Kidney epithelial cell (primary cell): ENCODE results near the gene FGF22. TPM values are rescaled to one million over a fixed set of nuclear protein-coding genes. Genes with fewer than 3 reads are reported as not detected.
"Not testable (repeated sequence)": the region's sequence is repeated elsewhere in the genome, so short reads cannot be mapped to it uniquely, and the experiment has no call there.

Source experiments
- DNase-seq: peaks from one replicate; pipeline ENCODE4 v3.0.0-alpha.2; 2010; ENCODE audit warnings: low read depth
- H3K27me3 ChIP-seq: 2 replicates; pipeline ENCODE4 v1.6.0; 2011; ENCODE audit warnings: low read length; ENCODE audit not compliant: control insufficient read depth, insufficient read depth
- H3K36me3 ChIP-seq: 2 replicates; pipeline ENCODE4 v1.5.1; 2011; ENCODE audit warnings: low read length; ENCODE audit not compliant: control insufficient read depth, insufficient read depth
- H3K4me3 ChIP-seq: 2 replicates; pipeline ENCODE4 v1.5.1; 2011; ENCODE audit warnings: low read depth, mild to moderate bottlenecking, control low read depth, low read length
- total RNA-seq: library from RNA; depleted of rRNA; stranded (reverse); fragments of >200 nt; gene quantifications from 2 replicates; pipeline ENCODE4 v1.2.3, GENCODE V29; 2015
- TF ChIP-seq, protein P1 (sequence below): IDR thresholded peaks from 2 replicates; pipeline ENCODE4 v1.5.1; 2011; ENCODE audit warnings: mild to moderate bottlenecking, moderate library complexity, low read length, control low read depth, inconsistent platforms; ENCODE audit not compliant: insufficient read depth, poor library complexity, severe bottlenecking

FGF22 gene
- total RNA-seq, 1 donor from 2014 or later, result not detected

GRCh38 chr19:618674-619285, 20.9 kb upstream of the FGF22 start:
- TF ChIP-seq, protein P1, sequence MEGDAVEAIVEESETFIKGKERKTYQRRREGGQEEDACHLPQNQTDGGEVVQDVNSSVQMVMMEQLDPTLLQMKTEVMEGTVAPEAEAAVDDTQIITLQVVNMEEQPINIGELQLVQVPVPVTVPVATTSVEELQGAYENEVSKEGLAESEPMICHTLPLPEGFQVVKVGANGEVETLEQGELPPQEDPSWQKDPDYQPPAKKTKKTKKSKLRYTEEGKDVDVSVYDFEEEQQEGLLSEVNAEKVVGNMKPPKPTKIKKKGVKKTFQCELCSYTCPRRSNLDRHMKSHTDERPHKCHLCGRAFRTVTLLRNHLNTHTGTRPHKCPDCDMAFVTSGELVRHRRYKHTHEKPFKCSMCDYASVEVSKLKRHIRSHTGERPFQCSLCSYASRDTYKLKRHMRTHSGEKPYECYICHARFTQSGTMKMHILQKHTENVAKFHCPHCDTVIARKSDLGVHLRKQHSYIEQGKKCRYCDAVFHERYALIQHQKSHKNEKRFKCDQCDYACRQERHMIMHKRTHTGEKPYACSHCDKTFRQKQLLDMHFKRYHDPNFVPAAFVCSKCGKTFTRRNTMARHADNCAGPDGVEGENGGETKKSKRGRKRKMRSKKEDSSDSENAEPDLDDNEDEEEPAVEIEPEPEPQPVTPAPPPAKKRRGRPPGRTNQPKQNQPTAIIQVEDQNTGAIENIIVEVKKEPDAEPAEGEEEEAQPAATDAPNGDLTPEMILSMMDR, result no peak
- H3K27me3 ChIP-seq, result no peaks in the 10 kb centered on the region
- H3K4me3 ChIP-seq, result no peak overlapping the region
- peaks cover 5% of the 10 kb centered on the region for H3K36me3 ChIP-seq
- DNase-seq, result no peak

- TF ChIP-seq, protein P1, result no peak
- H3K4me3 ChIP-seq, result no peak overlapping the region
- peaks cover 5% of the 10 kb centered on the region for H3K36me3 ChIP-seq
- H3K27me3 ChIP-seq, result no peaks in the 10 kb centered on the region
- DNase-seq, result no peak
Observed at GRCh38 chr19:619286-620002, 20.2 kb upstream of the FGF22 start.

- DNase-seq, result no peak
- Histone ChIP-seq H3K4me3 (no peak overlapping the region), H3K36me3 (peaks cover 4% of the 10 kb centered on the region), H3K27me3 (no peaks in the 10 kb centered on the region)
- TF ChIP-seq, protein P1, result no peak
Observed at GRCh38 chr19:620166-620862, 19.4 kb upstream of the FGF22 start.

DNA sequence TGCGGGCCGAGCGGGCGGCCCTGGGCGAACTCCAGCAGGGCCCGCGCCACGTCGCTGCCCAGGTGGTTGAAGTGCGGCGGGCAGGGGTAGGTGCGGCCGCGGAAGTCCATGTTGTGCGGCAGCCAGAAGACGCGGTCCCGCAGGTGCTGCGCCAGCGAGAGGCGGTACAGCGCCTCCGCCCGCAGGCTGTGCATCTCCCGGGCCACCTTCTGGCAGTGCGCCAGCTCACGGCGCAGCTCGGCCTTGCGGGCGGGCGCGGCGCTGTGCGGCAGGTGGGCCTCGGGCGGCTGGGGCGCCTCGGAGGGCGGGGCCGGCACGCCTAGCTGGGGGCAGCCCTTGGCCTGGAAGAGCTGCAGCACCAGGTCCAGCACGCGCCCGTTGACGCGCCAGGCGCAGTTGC, 18.5 kb upstream of the FGF22 start:
- not testable (repeated sequence) for H3K36me3 ChIP-seq, DNase-seq

GRCh38 chr19:621819-622218, 17.9 kb upstream of the FGF22 start:
- TF ChIP-seq, protein P1, result no peak
- Histone ChIP-seq H3K27me3 (no peaks in the 10 kb centered on the region), H3K4me3 (no peak overlapping the region), H3K36me3 (peaks cover 4% of the 10 kb centered on the region)
- DNase-seq, result no peak

More for the DNA sequence above, 18.5 kb upstream of the FGF22 start:
- H3K27me3 ChIP-seq, H3K4me3 ChIP-seq: not testable (repeated sequence)

DNA sequence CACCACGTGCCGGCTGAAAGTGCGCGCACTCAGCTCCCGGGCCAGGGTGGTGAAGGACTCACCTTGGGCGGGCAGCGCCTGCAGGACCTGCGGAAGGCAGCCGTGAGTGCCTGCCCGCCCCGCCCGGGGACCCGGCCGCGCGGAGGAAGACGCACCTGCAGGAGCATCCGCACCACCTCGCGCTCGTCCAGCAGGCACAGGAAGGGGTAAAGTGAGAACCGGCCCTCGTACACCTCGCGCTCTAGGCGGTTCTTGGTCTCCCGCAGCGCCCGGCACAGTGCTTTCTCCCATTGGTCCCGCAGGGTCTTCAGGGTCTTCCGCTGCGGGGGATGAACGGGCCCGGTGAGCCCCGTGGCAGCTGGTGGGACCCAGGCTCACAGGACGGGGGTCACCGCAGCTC, 17.0 kb upstream of the FGF22 start:
- TF ChIP-seq, protein P1, result no peak
- H3K36me3 ChIP-seq, result peaks cover 4% of the 10 kb centered on the region

More for the DNA sequence above, 17.0 kb upstream of the FGF22 start:
- H3K27me3 ChIP-seq, result no peaks in the 10 kb centered on the region
- H3K4me3 ChIP-seq, result no peak overlapping the region
- DNase-seq, result no peak
